PC-9 (cell line): ENCODE measurements around the gene KIR2DL1. TPM values are rescaled to one million over a fixed set of nuclear protein-coding genes. Genes with fewer than 3 reads are reported as not detected.
"Not testable (repeated sequence)": the region's sequence is repeated elsewhere in the genome, so short reads cannot be mapped to it uniquely, and the experiment has no call there.

Experiments used
- BruUV-seq: library from RNA; stranded (reverse); fragments of 400-500 nt; replicated peaks from 2 replicates; lab custom pipeline; 2021; lab: Mats Ljungman, UMichigan
- CTCF ChIA-PET: fragments of 300-600 bp; sonication (Branson Sonifier 250); formaldehyde crosslinking; loops from one replicate; lab custom pipeline; 2022; ENCODE audit warnings: antibody characterized with exemption; lab: Charles Lee
- POLR2A ChIA-PET: fragments of 300-600 bp; sonication (Branson Sonifier 250); formaldehyde crosslinking; loops from one replicate; lab custom pipeline; 2022; ENCODE audit warnings: antibody characterized with exemption; ENCODE audit not compliant: unreplicated experiment; lab: Charles Lee
- DNase-seq, 2 experiments: peaks; one replicate each; pipeline versions ENCODE4 v3.0.0 to v3.0.0-alpha.2; 2015 to 2022; ENCODE audit warnings: mixed read lengths in 1 of 2
- H2AFZ ChIP-seq: fragments of 200-600 bp; sonication (generic); 2 replicates; pipeline ENCODE4 v1.8.1; 2017; ENCODE audit warnings: antibody characterized with exemption
- H3F3A ChIP-seq: fragments of 200-600 bp; sonication (generic); 2 replicates; pipeline ENCODE4 v1.8.1; 2017; ENCODE audit warnings: antibody characterized with exemption, mild to moderate bottlenecking, low read depth; ENCODE audit not compliant: insufficient read depth
- H3K27ac ChIP-seq: fragments of 200-600 bp; sonication (generic); 2 replicates; pipeline ENCODE4 v1.6.1; 2016; ENCODE audit warnings: mixed run types
- H3K27me3 ChIP-seq: fragments of 200-600 bp; sonication (generic); 2 replicates; pipeline ENCODE4 v1.6.1; 2016; ENCODE audit warnings: low read depth, mixed run types; ENCODE audit not compliant: insufficient read depth
- H3K36me3 ChIP-seq: fragments of 200-600 bp; sonication (generic); 2 replicates; pipeline ENCODE4 v1.6.1; 2016; ENCODE audit warnings: low read depth, mixed run types
- H3K4me1 ChIP-seq: fragments of 200-600 bp; sonication (generic); replicated peaks from 2 replicates; pipeline ENCODE4 v1.6.1; 2016; ENCODE audit warnings: mixed run types; ENCODE audit not compliant: insufficient read depth
- H3K4me2 ChIP-seq: fragments of 200-600 bp; sonication (generic); 2 replicates; pipeline ENCODE4 v1.6.1; 2017; ENCODE audit warnings: mixed run types
- H3K4me3 ChIP-seq: fragments of 200-600 bp; sonication (generic); 2 replicates; pipeline ENCODE4 v1.6.1; 2016; ENCODE audit warnings: mixed run types
- H3K79me2 ChIP-seq: fragments of 200-600 bp; sonication (generic); 2 replicates; pipeline ENCODE4 v1.6.1; 2017; ENCODE audit warnings: low read depth, mixed run types
- H3K9me2 ChIP-seq: fragments of 200-600 bp; sonication (generic); 2 replicates; pipeline ENCODE4 v1.8.1; 2017; ENCODE audit warnings: mild to moderate bottlenecking; ENCODE audit not compliant: insufficient read depth
- H3K9me3 ChIP-seq: fragments of 200-600 bp; sonication (generic); 2 replicates; pipeline ENCODE4 v1.8.1; 2016; ENCODE audit warnings: low read depth; ENCODE audit not compliant: insufficient read depth
- H4K20me1 ChIP-seq: fragments of 200-600 bp; sonication (generic); 2 replicates; pipeline ENCODE4 v1.8.1; 2017; ENCODE audit not compliant: insufficient read depth
- intact Hi-C: fragments of 100-400 bp; cut with micrococcal nuclease; formaldehyde crosslinking; loops from one replicate; pipeline ENCODE4 v1.10.0; 2022; ENCODE audit not compliant: unreplicated experiment
- total RNA-seq: library from RNA; stranded (reverse); gene quantifications from 2 replicates; pipeline ENCODE4 v1.2.3, GENCODE V29; 2021

The KIR2DL1 gene
- total RNA-seq, 1 experiment from 2014 or later: not detected

- peaks cover 36% of the 10 kb centered on the region; the same call in 1 of the 2 replicates for H3K27me3 ChIP-seq
- H3K4me1 ChIP-seq, H3K79me2 ChIP-seq, H3K4me2 ChIP-seq, CTCF ChIA-PET, H3K27ac ChIP-seq, POLR2A ChIA-PET, BruUV-seq, intact Hi-C loops, H3K4me3 ChIP-seq, H4K20me1 ChIP-seq, H3K36me3 ChIP-seq, DNase-seq, H2AFZ ChIP-seq, H3K9me3 ChIP-seq, H3F3A ChIP-seq, H3K9me2 ChIP-seq: not testable (repeated sequence)
Observed at GRCh38 chr19:54772666-54773065, 3.1 kb downstream of the KIR2DL1 start.

GRCh38 chr19:54775095-54775815 lies 5.7 kb downstream of the KIR2DL1 start:
- H3K9me3 ChIP-seq, H3F3A ChIP-seq: not testable (repeated sequence)

GRCh38 chr19:54775830-54776229 lies 6.2 kb downstream of the KIR2DL1 start:
- POLR2A ChIA-PET: not testable (repeated sequence)

More at GRCh38 chr19:54775095-54775815, 5.7 kb downstream of the KIR2DL1 start:
- H2AFZ ChIP-seq, H3K4me2 ChIP-seq, H3K9me2 ChIP-seq, H3K4me3 ChIP-seq, H3K4me1 ChIP-seq, H3K27ac ChIP-seq, POLR2A ChIA-PET, intact Hi-C loops, H3K79me2 ChIP-seq, CTCF ChIA-PET, H3K36me3 ChIP-seq, BruUV-seq, DNase-seq, H4K20me1 ChIP-seq: not testable (repeated sequence)
- H3K27me3 ChIP-seq: peaks cover 43% of the 10 kb centered on the region; the same call in 1 of the 2 replicates

GRCh38 chr19:54777851-54778250 lies 8.3 kb downstream of the KIR2DL1 start:
- CTCF ChIA-PET, DNase-seq, H3K27ac ChIP-seq, intact Hi-C loops, H2AFZ ChIP-seq, H3K4me1 ChIP-seq, POLR2A ChIA-PET, H3K36me3 ChIP-seq, H3K9me3 ChIP-seq, H3K4me2 ChIP-seq, H4K20me1 ChIP-seq, H3K79me2 ChIP-seq, H3F3A ChIP-seq, H3K4me3 ChIP-seq, BruUV-seq, H3K9me2 ChIP-seq: not testable (repeated sequence)
- peaks cover 51% of the 10 kb centered on the region; the same call in 1 of the 2 replicates for H3K27me3 ChIP-seq

More at GRCh38 chr19:54775830-54776229, 6.2 kb downstream of the KIR2DL1 start:
- H3K4me3 ChIP-seq, H3K27ac ChIP-seq, H3F3A ChIP-seq, DNase-seq, H3K4me2 ChIP-seq, CTCF ChIA-PET, BruUV-seq, H2AFZ ChIP-seq, H3K36me3 ChIP-seq, H3K4me1 ChIP-seq, H3K79me2 ChIP-seq, H3K9me3 ChIP-seq, intact Hi-C loops, H4K20me1 ChIP-seq, H3K9me2 ChIP-seq: not testable (repeated sequence)
- peaks cover 43% of the 10 kb centered on the region; the same call in 1 of the 2 replicates for H3K27me3 ChIP-seq

GRCh38 chr19:54778896-54779295 lies 9.3 kb downstream of the KIR2DL1 start:
- DNase-seq, H2AFZ ChIP-seq, intact Hi-C loops, POLR2A ChIA-PET, H3K4me3 ChIP-seq, BruUV-seq, H3K36me3 ChIP-seq, H3F3A ChIP-seq, H3K4me2 ChIP-seq, H3K27ac ChIP-seq, H4K20me1 ChIP-seq, H3K9me2 ChIP-seq, H3K4me1 ChIP-seq, H3K9me3 ChIP-seq, CTCF ChIA-PET, H3K79me2 ChIP-seq: not testable (repeated sequence)
- peaks cover 52% of the 10 kb centered on the region; the same call in 1 of the 2 replicates for H3K27me3 ChIP-seq

- POLR2A ChIA-PET, H3K79me2 ChIP-seq, H3K4me1 ChIP-seq, intact Hi-C loops, H4K20me1 ChIP-seq, H2AFZ ChIP-seq, H3K27ac ChIP-seq, H3K4me3 ChIP-seq, H3K9me3 ChIP-seq, H3F3A ChIP-seq, H3K36me3 ChIP-seq, DNase-seq, CTCF ChIA-PET, H3K4me2 ChIP-seq, H3K9me2 ChIP-seq, BruUV-seq: not testable (repeated sequence)
- peaks cover 64% of the 10 kb centered on the region for H3K27me3 ChIP-seq
Observed at GRCh38 chr19:54782916-54783315, 13.3 kb downstream of the KIR2DL1 start.

GRCh38 chr19:54786091-54786723 lies 16.6 kb downstream of the KIR2DL1 start:
- intact Hi-C loops, H3F3A ChIP-seq, BruUV-seq, H4K20me1 ChIP-seq, H2AFZ ChIP-seq, POLR2A ChIA-PET, H3K79me2 ChIP-seq, H3K9me3 ChIP-seq, DNase-seq, H3K4me1 ChIP-seq, CTCF ChIA-PET, H3K4me2 ChIP-seq, H3K4me3 ChIP-seq, H3K9me2 ChIP-seq, H3K27ac ChIP-seq, H3K36me3 ChIP-seq: not testable (repeated sequence)
- peaks cover 60% of the 10 kb centered on the region for H3K27me3 ChIP-seq
